Skeletal muscle tissue (tissue), 4 donors: ENCODE measurements around the gene STYXL1. TPM values are rescaled to one million over a fixed set of nuclear protein-coding genes. Genes with fewer than 3 reads are reported as not detected.
"Not testable (repeated sequence)": the region's sequence is repeated elsewhere in the genome, so short reads cannot be mapped to it uniquely, and the experiment has no call there.

ENCODE experiments used
- H3K27ac ChIP-seq: one replicate; pipeline ENCODE4 v1.7.0; 2013; ENCODE audit warnings: mild to moderate bottlenecking, low read depth, low read length, inconsistent platforms
- H3K27me3 ChIP-seq, 3 donors: one replicate each; pipeline ENCODE4 v1.7.0; 2013; ENCODE audit warnings: low read length in 3 of 3; ENCODE audit not compliant: control insufficient read depth in 3 of 3, insufficient read depth in 3 of 3
- H3K36me3 ChIP-seq, 3 donors: one replicate each; pipeline ENCODE4 v1.7.0; 2013; ENCODE audit warnings: low read length in 3 of 3; ENCODE audit not compliant: control insufficient read depth in 3 of 3, insufficient read depth in 3 of 3
- H3K4me1 ChIP-seq, 3 donors: one replicate each; pipeline ENCODE4 v1.7.0; 2013; ENCODE audit warnings: low read length in 3 of 3, mild to moderate bottlenecking in 3 of 3; ENCODE audit not compliant: control insufficient read depth in 3 of 3, insufficient read depth in 3 of 3
- H3K4me3 ChIP-seq, 3 donors: one replicate each; pipeline ENCODE4 v1.7.0; 2013; ENCODE audit warnings: low read length in 3 of 3
- H3K9ac ChIP-seq, 3 donors: one replicate each; pipeline ENCODE4 v1.7.0; 2013; ENCODE audit warnings: low read length in 3 of 3, mild to moderate bottlenecking in 3 of 3, moderate library complexity in 2 of 3, low read depth in 1 of 3
- H3K9me3 ChIP-seq, 3 donors: one replicate each; pipeline ENCODE4 v1.7.0; 2013; ENCODE audit warnings: low read length in 3 of 3; ENCODE audit not compliant: control insufficient read depth in 3 of 3
- total RNA-seq: library from RNA; depleted of rRNA; stranded (reverse); fragments of >200 nt; gene quantifications from one replicate; pipeline ENCODE4 v1.2.3, GENCODE V29; 2014
- donor health status: Osteomylitis.

Gene STYXL1
- total RNA-seq, 1 donor from 2014 or later = 31.8 TPM

- H3K4me3 ChIP-seq = no peak overlapping the region
- no peaks in the 10 kb centered on the region for H3K27me3 ChIP-seq
- H3K36me3 ChIP-seq = peaks cover 55 to 58% (median 56%) of the 10 kb centered on the region in 3 donors
- no peaks in the 10 kb centered on the region for H3K9me3 ChIP-seq
- no peak overlapping the region for H3K9ac ChIP-seq
- no peak overlapping the region for H3K27ac ChIP-seq
- peaks cover 0 to 6% (median 0%) of the 10 kb centered on the region in 3 donors for H3K4me1 ChIP-seq
Measured at GRCh38 chr7:76066716-76067503, 19.1 kb upstream of the STYXL1 start.

- no peak overlapping the region for H3K27ac ChIP-seq
- no peak overlapping the region for H3K9ac ChIP-seq
- no peaks in the 10 kb centered on the region for H3K9me3 ChIP-seq
- H3K27me3 ChIP-seq = no peaks in the 10 kb centered on the region
- no peak overlapping the region for H3K4me3 ChIP-seq
- peaks cover 69 to 72% (median 72%) of the 10 kb centered on the region in 3 donors for H3K36me3 ChIP-seq
- peaks cover 13 to 17% (median 13%) of the 10 kb centered on the region in 3 donors for H3K4me1 ChIP-seq
Measured at GRCh38 chr7:76065016-76065612, 17.3 kb upstream of the STYXL1 start.

- H3K36me3 ChIP-seq = peaks cover 76 to 79% (median 79%) of the 10 kb centered on the region in 3 donors
- no peaks in the 10 kb centered on the region for H3K27me3 ChIP-seq
- H3K27ac ChIP-seq = no peak overlapping the region
- H3K4me1 ChIP-seq = peaks cover 13 to 18% (median 13%) of the 10 kb centered on the region in 3 donors
- H3K9ac ChIP-seq = no peak overlapping the region
- H3K4me3 ChIP-seq = no peak overlapping the region
- no peaks in the 10 kb centered on the region for H3K9me3 ChIP-seq
Measured at GRCh38 chr7:76064208-76064970, 16.6 kb upstream of the STYXL1 start.

GRCh38 chr7:76063525-76063924, 15.7 kb upstream of the STYXL1 start:
- H3K4me3 ChIP-seq = no peak overlapping the region
- H3K9me3 ChIP-seq = no peaks in the 10 kb centered on the region
- peaks cover 85 to 88% (median 87%) of the 10 kb centered on the region in 3 donors for H3K36me3 ChIP-seq
- H3K27ac ChIP-seq = no peak overlapping the region
- no peak overlapping the region for H3K9ac ChIP-seq
- H3K4me1 ChIP-seq = peaks cover 16 to 21% (median 17%) of the 10 kb centered on the region in 3 donors
- H3K27me3 ChIP-seq = no peaks in the 10 kb centered on the region

- Histone ChIP-seq H3K27ac (no peak overlapping the region), H3K4me1 (peaks cover 20 to 25% (median 21%) of the 10 kb centered on the region in 3 donors), H3K36me3 (peaks cover 89 to 91% (median 91%) of the 10 kb centered on the region in 3 donors)
Measured at GRCh38 chr7:76063114-76063513, 15.3 kb upstream of the STYXL1 start.

GRCh38 chr7:76062254-76062653, 14.5 kb upstream of the STYXL1 start:
- Histone ChIP-seq H3K4me1 (peaks cover 27 to 34% (median 30%) of the 10 kb centered on the region in 3 donors), H3K9ac (no peak overlapping the region), H3K27ac (no peak overlapping the region), H3K36me3 (peaks cover 89 to 94% (median 92%) of the 10 kb centered on the region in 3 donors), H3K4me3 (no peak overlapping the region), H3K27me3 (no peaks in the 10 kb centered on the region), H3K9me3 (no peaks in the 10 kb centered on the region)

More at GRCh38 chr7:76063114-76063513, 15.3 kb upstream of the STYXL1 start:
- no peaks in the 10 kb centered on the region for H3K27me3 ChIP-seq
- no peak overlapping the region for H3K4me3 ChIP-seq
- H3K9ac ChIP-seq = no peak overlapping the region
- H3K9me3 ChIP-seq = no peaks in the 10 kb centered on the region

- Histone ChIP-seq H3K27ac (peak overlapping the region; percentile 27), H3K4me3 (no peak overlapping the region), H3K9me3 (no peaks in the 10 kb centered on the region), H3K4me1 (peaks cover 34 to 45% (median 37%) of the 10 kb centered on the region in 3 donors), H3K27me3 (no peaks in the 10 kb centered on the region), H3K9ac (peak overlapping the region; percentile 14 to 54 (median 43)), H3K36me3 (peaks cover 75 to 88% (median 85%) of the 10 kb centered on the region in 3 donors)
Measured at GRCh38 chr7:76060842-76061241, 13.0 kb upstream of the STYXL1 start.

GRCh38 chr7:76058745-76059144, 10.9 kb upstream of the STYXL1 start:
- Histone ChIP-seq H3K36me3 (peaks cover 55 to 80% (median 74%) of the 10 kb centered on the region in 3 donors), H3K4me1 (peaks cover 36 to 51% (median 45%) of the 10 kb centered on the region in 3 donors)
- not testable (repeated sequence) for H3K27me3 ChIP-seq, H3K9me3 ChIP-seq, H3K9ac ChIP-seq, H3K4me3 ChIP-seq, H3K27ac ChIP-seq

- Histone ChIP-seq H3K27me3 (no peaks in the 10 kb centered on the region), H3K4me3 (no peak overlapping the region), H3K36me3 (peaks cover 54 to 76% (median 68%) of the 10 kb centered on the region in 3 donors), H3K9me3 (no peaks in the 10 kb centered on the region), H3K4me1 (peaks cover 41 to 61% (median 55%) of the 10 kb centered on the region in 3 donors), H3K9ac (peak overlapping the region in 2 of 3 donors; percentile 6 to 69), H3K27ac (peak overlapping the region; percentile 14)
Measured at GRCh38 chr7:76057813-76058145, 10.0 kb upstream of the STYXL1 start.
